GM12878 (cell line): ENCODE data around the gene BCAS3.

Experiments
- CEBPB ChIP-seq, 2 experiments: fragments of 150-350 bp in 1 of 2; IDR thresholded peaks; 2 replicates each; pipeline ENCODE4 v1.6.1; 2012 to 2014; ENCODE audit warnings: low read depth in 2 of 2, low read length in 2 of 2, borderline replicate concordance in 1 of 2, inconsistent platforms in 1 of 2
- EP300 ChIP-seq, 2 experiments: fragments of 150-350 bp in 1 of 2; IDR thresholded peaks; 2 replicates each; pipeline ENCODE4 v1.6.1; 2011 to 2012; ENCODE audit warnings: low read depth in 2 of 2, low read length in 2 of 2, borderline replicate concordance in 1 of 2, improper control_type of control experiment in 1 of 2, inconsistent platforms in 1 of 2; ENCODE audit not compliant: control insufficient read depth in 1 of 2
- GABPA ChIP-seq: IDR thresholded peaks from 2 replicates; pipeline ENCODE4 v1.6.1; 2014; ENCODE audit warnings: antibody characterized with exemption, low read depth, mild to moderate bottlenecking, inconsistent platforms
- HDAC6 ChIP-seq: fragments of 200-600 bp; sonication (generic); IDR thresholded peaks from one replicate; pipeline ENCODE4 v1.8.0; 2017; ENCODE audit warnings: antibody characterized with exemption; ENCODE audit not compliant: unreplicated experiment
- NR2C1 ChIP-seq: fragments of 450-650 bp; IDR thresholded peaks from 2 replicates; pipeline ENCODE4 v1.6.1; 2017; ENCODE audit warnings: antibody characterized with exemption, mild to moderate bottlenecking, moderate library complexity
- RBBP5 ChIP-seq: fragments of 200-600 bp; sonication (generic); conservative IDR thresholded peaks from 2 replicates; pipeline ENCODE4 v1.6.1; 2016
- SP1 ChIP-seq: IDR thresholded peaks from one replicate; pipeline ENCODE4 v1.6.1; 2011; ENCODE audit warnings: low read depth, low read length
- TF ChIP-seq, protein P1 (sequence below), 3 experiments: IDR thresholded peaks in 2 of 3; conservative IDR thresholded peaks in 1 of 3; 2 replicates each; pipeline ENCODE4 v1.5.1; 2011; ENCODE audit warnings: low read depth in 3 of 3, low read length in 3 of 3, mild to moderate bottlenecking in 3 of 3, control low read depth in 2 of 3, moderate library complexity in 2 of 3, inconsistent platforms in 1 of 3, mixed read lengths in 1 of 3; ENCODE audit not compliant: control insufficient read depth in 2 of 3, insufficient read depth in 1 of 3; ENCODE audit errors: extremely low read depth in 1 of 3

DNA sequence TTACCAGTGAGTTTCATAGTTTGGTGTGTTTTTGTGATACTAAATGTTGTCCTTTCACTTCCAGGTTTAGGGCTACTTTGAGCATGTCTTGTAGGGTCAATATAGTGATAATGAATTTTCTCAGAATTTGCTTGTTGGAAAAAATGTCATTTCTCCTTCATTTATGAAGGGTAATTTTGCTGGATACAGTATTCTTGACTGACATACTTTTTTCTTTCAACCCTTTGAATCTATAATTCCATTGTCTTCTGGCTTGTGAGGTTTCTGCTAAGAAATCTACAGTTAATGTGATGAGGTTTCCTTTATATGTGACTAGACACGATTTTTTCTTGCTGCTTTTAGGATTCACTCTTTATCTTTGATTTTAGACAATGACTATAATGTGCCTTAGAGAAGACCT lies 219.3 kb downstream of the BCAS3 start:
- TF ChIP-seq, protein P1, sequence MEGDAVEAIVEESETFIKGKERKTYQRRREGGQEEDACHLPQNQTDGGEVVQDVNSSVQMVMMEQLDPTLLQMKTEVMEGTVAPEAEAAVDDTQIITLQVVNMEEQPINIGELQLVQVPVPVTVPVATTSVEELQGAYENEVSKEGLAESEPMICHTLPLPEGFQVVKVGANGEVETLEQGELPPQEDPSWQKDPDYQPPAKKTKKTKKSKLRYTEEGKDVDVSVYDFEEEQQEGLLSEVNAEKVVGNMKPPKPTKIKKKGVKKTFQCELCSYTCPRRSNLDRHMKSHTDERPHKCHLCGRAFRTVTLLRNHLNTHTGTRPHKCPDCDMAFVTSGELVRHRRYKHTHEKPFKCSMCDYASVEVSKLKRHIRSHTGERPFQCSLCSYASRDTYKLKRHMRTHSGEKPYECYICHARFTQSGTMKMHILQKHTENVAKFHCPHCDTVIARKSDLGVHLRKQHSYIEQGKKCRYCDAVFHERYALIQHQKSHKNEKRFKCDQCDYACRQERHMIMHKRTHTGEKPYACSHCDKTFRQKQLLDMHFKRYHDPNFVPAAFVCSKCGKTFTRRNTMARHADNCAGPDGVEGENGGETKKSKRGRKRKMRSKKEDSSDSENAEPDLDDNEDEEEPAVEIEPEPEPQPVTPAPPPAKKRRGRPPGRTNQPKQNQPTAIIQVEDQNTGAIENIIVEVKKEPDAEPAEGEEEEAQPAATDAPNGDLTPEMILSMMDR (IDR thresholded peaks at IDR 0.05 in 2 of 3, conservative IDR thresholded peaks at IDR 0.05 in 1 of 3; ENCODE audit: control insufficient read depth in 2 of 3, extremely low read depth in 1 of 3, insufficient read depth in 1 of 3, low read depth in 3 of 3, low read length in 3 of 3): no peak
- TF ChIP-seq CEBPB (IDR thresholded peaks at IDR 0.05; ENCODE audit: borderline replicate concordance in 1 of 2, low read depth in 2 of 2, low read length in 2 of 2) (no peak), HDAC6 (no peak), SP1 (no peak), GABPA (no peak), NR2C1 (no peak), EP300 (IDR thresholded peaks at IDR 0.05; ENCODE audit: borderline replicate concordance in 1 of 2, control insufficient read depth in 1 of 2, low read depth in 2 of 2, low read length in 2 of 2) (no peak), RBBP5 (no peak)
